ENCODE data around the gene STARD9. TPM values are rescaled to one million over a fixed set of nuclear protein-coding genes. Genes with fewer than 3 reads are reported as not detected.

Gene STARD9
- total and polyA plus RNA-seq, 2 of the 4 experiments (the other 2 are of a cell fraction), result 2.0 to 3.2 TPM

DNA sequence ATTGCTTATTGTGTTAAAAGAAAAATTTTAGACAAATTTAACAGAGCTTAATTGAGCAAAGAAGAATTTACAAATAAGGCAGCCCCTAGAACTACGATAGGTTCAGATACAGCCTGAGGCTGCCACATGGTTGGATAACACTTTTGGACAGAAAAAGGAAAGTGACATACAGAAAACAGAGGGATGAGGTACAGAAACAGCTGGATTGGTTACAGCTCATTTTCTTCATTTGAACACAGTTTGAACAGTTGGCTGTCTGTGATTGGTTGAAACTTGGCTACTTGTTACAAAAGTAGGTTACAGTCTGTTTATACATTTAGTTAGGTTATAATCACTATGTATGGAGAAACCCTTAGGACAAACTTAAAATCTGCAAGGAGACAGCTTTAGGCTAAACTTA is 46.0 kb downstream of the STARD9 start:
- Histone ChIP-seq H3K23ac (ENCODE audit: low read depth, low read length) (no peak overlapping the region), H3K4ac (ENCODE audit: low read depth, low read length) (no peak overlapping the region), H3K36me3 (ENCODE audit: control insufficient read depth, insufficient read depth, low read length) (peaks cover 3% of the 10 kb centered on the region; the same call in 1 of the 2 replicates), H3K4me3 (ENCODE audit: insufficient read depth, low read depth, low read length) (no peak overlapping the region), H3K4me1 (ENCODE audit: control insufficient read depth, insufficient read depth, low read length) (no peaks in the 10 kb centered on the region), H3K27me3 (ENCODE audit: control insufficient read depth, insufficient read depth, low read length) (no peaks in the 10 kb centered on the region), H4K20me1 (ENCODE audit: insufficient read depth, low read length) (no peaks in the 10 kb centered on the region), H3K9me3 (ENCODE audit: control insufficient read depth, insufficient read depth, low read length) (no peaks in the 10 kb centered on the region), H3K27ac (ENCODE audit: insufficient read depth, low read length) (no peak overlapping the region), H2AFZ (replicated peaks; ENCODE audit: low read length, poor library complexity) (no peak overlapping the region), H3K14ac (replicated peaks; ENCODE audit: low read depth, low read length) (no peak overlapping the region), H3K9me1 (ENCODE audit: insufficient read depth, low read length) (no peaks in the 10 kb centered on the region), H3K56ac (ENCODE audit: extremely low read depth, insufficient read depth, low read length) (no peak overlapping the region), H3K9ac (ENCODE audit: low read depth, low read length) (no peak overlapping the region), H2AK5ac (ENCODE audit: low read depth, low read length) (no peak overlapping the region), H2BK20ac (ENCODE audit: low read depth, low read length) (no peak overlapping the region), H4K8ac (ENCODE audit: low read depth in 2 of 2, low read length in 2 of 2) (no peak overlapping the region), H3K18ac (ENCODE audit: low read depth, low read length) (no peak overlapping the region), H2AK9ac (replicated peaks; ENCODE audit: low read depth, low read length, poor library complexity) (no peak overlapping the region), H3K79me1 (ENCODE audit: low read depth in 1 of 2, low read length in 2 of 2) (peaks cover 3 to 7% of the 10 kb centered on the region in 2 experiments; a peak in 1 of 4 replicates), H4K91ac (ENCODE audit: insufficient read depth, low read depth, low read length) (no peak overlapping the region), H3K4me2 (ENCODE audit: low read depth, low read length) (no peak overlapping the region), H4K5ac (ENCODE audit: low read depth, low read length) (no peak overlapping the region), H2BK5ac (ENCODE audit: low read depth, low read length, poor library complexity, severe bottlenecking) (no peak overlapping the region), H2BK120ac (ENCODE audit: low read depth, low read length) (no peak overlapping the region), H2BK15ac (ENCODE audit: low read depth, low read length) (no peak overlapping the region)
- in situ Hi-C loops (cut with MboI; ENCODE audit: low sequenced_read_pairs), result no loop called here
- dilution Hi-C loops (cut with HindIII; ENCODE audit: low sequenced_read_pairs, unreplicated experiment), result no loop called here
- TF ChIP-seq SMC3 (IDR thresholded peaks at IDR 0.05; ENCODE audit: low read depth, low read length) (no peak), POLR2A (IDR thresholded peaks at IDR 0.05; ENCODE audit: low read depth, low read length) (no peak), MAFK (IDR thresholded peaks at IDR 0.05; ENCODE audit: low read depth, low read length) (no peak), MAZ (IDR thresholded peaks at IDR 0.05; ENCODE audit: borderline replicate concordance, low read depth, low read length) (no peak), NFE2L2 (IDR thresholded peaks at IDR 0.05; ENCODE audit: low read depth, low read length) (no peak), MXI1 (IDR thresholded peaks at IDR 0.05; ENCODE audit: borderline replicate concordance, low read depth, low read length) (no peak), BHLHE40 (IDR thresholded peaks at IDR 0.05; ENCODE audit: low read depth, low read length) (no peak), RCOR1 (IDR thresholded peaks at IDR 0.05; ENCODE audit: insufficient replicate concordance, low read length) (no peak), FOS (IDR thresholded peaks at IDR 0.05; ENCODE audit: low read depth, low read length) (no peak), CHD1 (IDR thresholded peaks at IDR 0.05; ENCODE audit: low read depth, low read length) (no peak), CEBPB (IDR thresholded peaks at IDR 0.05; ENCODE audit: low read depth, low read length) (no peak)
- TF ChIP-seq, protein P1, sequence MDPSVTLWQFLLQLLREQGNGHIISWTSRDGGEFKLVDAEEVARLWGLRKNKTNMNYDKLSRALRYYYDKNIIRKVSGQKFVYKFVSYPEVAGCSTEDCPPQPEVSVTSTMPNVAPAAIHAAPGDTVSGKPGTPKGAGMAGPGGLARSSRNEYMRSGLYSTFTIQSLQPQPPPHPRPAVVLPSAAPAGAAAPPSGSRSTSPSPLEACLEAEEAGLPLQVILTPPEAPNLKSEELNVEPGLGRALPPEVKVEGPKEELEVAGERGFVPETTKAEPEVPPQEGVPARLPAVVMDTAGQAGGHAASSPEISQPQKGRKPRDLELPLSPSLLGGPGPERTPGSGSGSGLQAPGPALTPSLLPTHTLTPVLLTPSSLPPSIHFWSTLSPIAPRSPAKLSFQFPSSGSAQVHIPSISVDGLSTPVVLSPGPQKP (IDR thresholded peaks at IDR 0.05; ENCODE audit: borderline replicate concordance, low read depth, low read length), result no peak
- TF ChIP-seq, protein P2, sequence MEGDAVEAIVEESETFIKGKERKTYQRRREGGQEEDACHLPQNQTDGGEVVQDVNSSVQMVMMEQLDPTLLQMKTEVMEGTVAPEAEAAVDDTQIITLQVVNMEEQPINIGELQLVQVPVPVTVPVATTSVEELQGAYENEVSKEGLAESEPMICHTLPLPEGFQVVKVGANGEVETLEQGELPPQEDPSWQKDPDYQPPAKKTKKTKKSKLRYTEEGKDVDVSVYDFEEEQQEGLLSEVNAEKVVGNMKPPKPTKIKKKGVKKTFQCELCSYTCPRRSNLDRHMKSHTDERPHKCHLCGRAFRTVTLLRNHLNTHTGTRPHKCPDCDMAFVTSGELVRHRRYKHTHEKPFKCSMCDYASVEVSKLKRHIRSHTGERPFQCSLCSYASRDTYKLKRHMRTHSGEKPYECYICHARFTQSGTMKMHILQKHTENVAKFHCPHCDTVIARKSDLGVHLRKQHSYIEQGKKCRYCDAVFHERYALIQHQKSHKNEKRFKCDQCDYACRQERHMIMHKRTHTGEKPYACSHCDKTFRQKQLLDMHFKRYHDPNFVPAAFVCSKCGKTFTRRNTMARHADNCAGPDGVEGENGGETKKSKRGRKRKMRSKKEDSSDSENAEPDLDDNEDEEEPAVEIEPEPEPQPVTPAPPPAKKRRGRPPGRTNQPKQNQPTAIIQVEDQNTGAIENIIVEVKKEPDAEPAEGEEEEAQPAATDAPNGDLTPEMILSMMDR (conservative IDR thresholded peaks at IDR 0.05; ENCODE audit: low read depth, low read length), result no peak
- WGBS, 2 experiments (ENCODE audit: extremely low coverage in 2 of 2, insufficient read length in 1 of 2), result no CpG with 5 or more reads among the region's 1 CpG
- no peak for DNase-seq
- ChIA-PET CTCF (interaction anchor here (0.6 kb wide), 1 partner anchor 30 kb away, joined by 3 read pairs; no protein-coding TSS in a partner anchor), POLR2A (ENCODE audit: unreplicated experiment) (no interaction called here)
- intact Hi-C loops (cut with micrococcal nuclease), result no loop called here
- no TSS peak for BruUV-seq (replicated peaks)
- ATAC-seq (ENCODE audit: low read depth), result no peak

All from IMR-90 (cell line).